Keratinocyte (primary cell): ENCODE results near the gene WDR74.
"Not testable (repeated sequence)": the region's sequence is repeated elsewhere in the genome, so short reads cannot be mapped to it uniquely, and the experiment has no call there.

Source experiments
- EZH2 ChIP-seq: IDR thresholded peaks from one replicate; pipeline ENCODE4 v1.6.1; 2012; ENCODE audit warnings: inconsistent platforms, mild to moderate bottlenecking, low read length, moderate library complexity
- TF ChIP-seq, protein P1 (sequence below), 3 experiments: IDR thresholded peaks in 1 of 3; conservative IDR thresholded peaks in 1 of 3; optimal IDR thresholded peaks in 1 of 3; 2 replicates in 2 of 3; 3 replicates in 1 of 3; pipeline versions ENCODE3 to v1.5.1; 2011; ENCODE audit warnings: low read length in 3 of 3, mild to moderate bottlenecking in 3 of 3, moderate library complexity in 2 of 3, control low read depth in 1 of 3, inconsistent platforms in 1 of 3; ENCODE audit not compliant: insufficient read depth in 2 of 3; ENCODE audit errors: extremely low read depth in 1 of 3

DNA sequence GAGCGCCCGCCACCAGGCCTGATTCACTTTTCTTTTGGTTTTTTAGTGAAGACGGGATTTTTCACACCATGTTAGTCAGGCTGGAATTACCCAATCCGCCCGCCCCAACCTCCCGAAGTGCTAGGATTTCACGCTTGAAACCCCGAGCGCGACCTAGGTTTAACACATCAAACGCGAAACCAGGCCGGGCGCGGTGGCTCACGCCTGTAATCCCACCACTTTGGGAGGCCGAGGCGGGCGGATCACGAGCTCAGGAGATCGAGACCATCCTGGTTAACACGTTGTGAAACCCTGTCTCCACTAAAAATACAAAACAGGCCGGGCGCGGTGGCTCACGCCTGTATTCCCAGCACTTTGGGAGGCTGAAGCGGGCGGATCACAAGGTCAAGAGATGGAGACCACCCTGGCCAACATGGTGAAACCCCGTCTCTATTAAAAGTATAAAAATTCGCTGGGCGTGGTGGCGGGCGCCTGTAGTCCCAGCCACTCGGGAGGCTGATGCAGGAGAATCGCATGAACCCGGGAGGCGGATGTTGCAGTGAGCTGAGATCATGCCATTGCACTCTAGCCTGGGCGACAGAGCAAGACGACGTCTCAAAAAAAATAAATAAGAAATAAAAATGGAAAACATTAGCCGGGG is 1.5 kb upstream of the WDR74 start:
- TF ChIP-seq, protein P1, sequence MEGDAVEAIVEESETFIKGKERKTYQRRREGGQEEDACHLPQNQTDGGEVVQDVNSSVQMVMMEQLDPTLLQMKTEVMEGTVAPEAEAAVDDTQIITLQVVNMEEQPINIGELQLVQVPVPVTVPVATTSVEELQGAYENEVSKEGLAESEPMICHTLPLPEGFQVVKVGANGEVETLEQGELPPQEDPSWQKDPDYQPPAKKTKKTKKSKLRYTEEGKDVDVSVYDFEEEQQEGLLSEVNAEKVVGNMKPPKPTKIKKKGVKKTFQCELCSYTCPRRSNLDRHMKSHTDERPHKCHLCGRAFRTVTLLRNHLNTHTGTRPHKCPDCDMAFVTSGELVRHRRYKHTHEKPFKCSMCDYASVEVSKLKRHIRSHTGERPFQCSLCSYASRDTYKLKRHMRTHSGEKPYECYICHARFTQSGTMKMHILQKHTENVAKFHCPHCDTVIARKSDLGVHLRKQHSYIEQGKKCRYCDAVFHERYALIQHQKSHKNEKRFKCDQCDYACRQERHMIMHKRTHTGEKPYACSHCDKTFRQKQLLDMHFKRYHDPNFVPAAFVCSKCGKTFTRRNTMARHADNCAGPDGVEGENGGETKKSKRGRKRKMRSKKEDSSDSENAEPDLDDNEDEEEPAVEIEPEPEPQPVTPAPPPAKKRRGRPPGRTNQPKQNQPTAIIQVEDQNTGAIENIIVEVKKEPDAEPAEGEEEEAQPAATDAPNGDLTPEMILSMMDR (optimal IDR thresholded peaks at IDR 0.05 in 1 of 3, IDR thresholded peaks at IDR 0.05 in 1 of 3, conservative IDR thresholded peaks at IDR 0.05 in 1 of 3; ENCODE audit: extremely low read depth in 1 of 3, insufficient read depth in 2 of 3, low read length in 3 of 3) = not testable (repeated sequence)
- TF ChIP-seq EZH2 = not testable (repeated sequence)
